Hepatocyte (in vitro differentiated cells): ENCODE results near the gene ODC1.
"Not testable (repeated sequence)": the region's sequence is repeated elsewhere in the genome, so short reads cannot be mapped to it uniquely, and the experiment has no call there.

Experiments used
- EZH2 ChIP-seq: fragments of 200-600 bp; sonication (generic); IDR thresholded peaks from 2 replicates; pipeline ENCODE4 v1.6.1; 2016; ENCODE audit warnings: antibody characterized with exemption, mild to moderate bottlenecking, borderline replicate concordance
- TF ChIP-seq, protein P1 (sequence below): fragments of 200-600 bp; sonication (generic); IDR thresholded peaks from 2 replicates; pipeline ENCODE4 v1.5.1; 2016; ENCODE audit warnings: antibody characterized with exemption, mild to moderate bottlenecking; ENCODE audit not compliant: poor library complexity

DNA sequence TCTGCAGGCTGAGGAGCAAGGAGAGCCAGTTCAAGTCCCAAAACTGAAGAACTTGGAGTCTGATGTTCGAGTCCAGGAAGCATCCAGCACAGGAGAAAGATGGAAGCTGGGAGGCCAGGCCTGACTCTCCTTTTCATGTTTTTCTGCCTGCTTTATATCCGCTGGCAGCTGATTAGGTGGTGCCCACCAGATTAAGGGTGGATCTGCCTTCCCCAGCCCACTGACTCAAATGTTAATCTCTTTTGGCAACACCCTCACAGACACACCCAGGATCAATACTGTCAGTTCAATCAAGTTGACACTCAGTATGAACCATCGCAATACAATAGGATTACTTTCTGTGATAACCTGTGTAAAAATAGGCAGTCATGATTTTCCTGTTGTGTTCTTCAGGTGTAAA is 9.1 kb upstream of the ODC1 start:
- not testable (repeated sequence) for TF ChIP-seq EZH2
- TF ChIP-seq, protein P1, sequence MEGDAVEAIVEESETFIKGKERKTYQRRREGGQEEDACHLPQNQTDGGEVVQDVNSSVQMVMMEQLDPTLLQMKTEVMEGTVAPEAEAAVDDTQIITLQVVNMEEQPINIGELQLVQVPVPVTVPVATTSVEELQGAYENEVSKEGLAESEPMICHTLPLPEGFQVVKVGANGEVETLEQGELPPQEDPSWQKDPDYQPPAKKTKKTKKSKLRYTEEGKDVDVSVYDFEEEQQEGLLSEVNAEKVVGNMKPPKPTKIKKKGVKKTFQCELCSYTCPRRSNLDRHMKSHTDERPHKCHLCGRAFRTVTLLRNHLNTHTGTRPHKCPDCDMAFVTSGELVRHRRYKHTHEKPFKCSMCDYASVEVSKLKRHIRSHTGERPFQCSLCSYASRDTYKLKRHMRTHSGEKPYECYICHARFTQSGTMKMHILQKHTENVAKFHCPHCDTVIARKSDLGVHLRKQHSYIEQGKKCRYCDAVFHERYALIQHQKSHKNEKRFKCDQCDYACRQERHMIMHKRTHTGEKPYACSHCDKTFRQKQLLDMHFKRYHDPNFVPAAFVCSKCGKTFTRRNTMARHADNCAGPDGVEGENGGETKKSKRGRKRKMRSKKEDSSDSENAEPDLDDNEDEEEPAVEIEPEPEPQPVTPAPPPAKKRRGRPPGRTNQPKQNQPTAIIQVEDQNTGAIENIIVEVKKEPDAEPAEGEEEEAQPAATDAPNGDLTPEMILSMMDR: not testable (repeated sequence)
